ENCODE data around the gene DCLK1. TPM values are rescaled to one million over a fixed set of nuclear protein-coding genes. Genes with fewer than 3 reads are reported as not detected.

Gene DCLK1
- total RNA-seq: 1.7 and 11.8 TPM in 2 replicates

DNA sequence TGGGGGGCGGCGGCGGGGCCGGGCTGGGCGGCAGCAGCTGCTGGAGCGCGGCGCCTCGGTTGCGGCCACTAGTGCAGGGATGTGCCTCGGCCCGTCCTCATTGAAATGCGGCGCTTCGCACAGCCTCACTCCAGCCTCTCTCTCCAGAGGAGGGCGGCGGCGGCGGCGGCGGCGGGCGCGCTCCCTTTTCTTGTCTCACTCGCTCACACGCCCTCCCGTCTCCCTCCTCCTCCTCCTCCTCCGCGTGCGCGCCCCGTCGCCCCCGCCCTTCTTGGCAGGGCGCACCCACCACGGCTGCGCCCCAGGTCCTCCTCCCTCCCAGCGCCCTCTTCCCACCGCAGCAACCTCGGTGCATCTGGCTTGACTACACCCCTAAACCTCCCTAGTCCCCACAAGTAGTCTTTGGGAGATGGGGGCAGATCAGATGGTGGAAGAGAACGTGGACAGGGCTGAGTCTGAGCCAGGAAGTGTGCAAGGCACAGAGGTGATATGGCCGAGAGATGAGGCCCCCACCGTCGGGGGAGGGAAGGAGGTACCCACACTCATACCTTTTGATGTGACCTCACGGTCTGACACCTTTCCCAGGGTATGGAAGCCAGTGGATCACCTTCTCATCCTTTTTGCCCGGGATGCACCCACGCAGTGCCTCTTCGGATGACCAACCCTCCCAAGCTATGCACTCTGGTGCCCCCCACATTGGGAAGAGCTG lies at the start of gene DCLK1:
Gene DCLK1, minus strand, starts transcription at position 161 of the 709 bp plus-strand sequence.

Other genes with a start within 250 kb of the DCLK1 start
- gene SOHLH2, start 83.2 kb upstream of the DCLK1 start, total RNA-seq: 0.07 and 0.56 TPM in 2 replicates
- gene CCDC169, start 166.4 kb upstream of the DCLK1 start, total RNA-seq: 1.6 and 2.8 TPM in 2 replicates
- 152 and 153 TPM in 2 replicates for gene SPART, start 215.0 kb upstream of the DCLK1 start, total RNA-seq